Esophagus squamous epithelium (tissue), 5 donors: ENCODE results near the gene CLEC11A. TPM values are rescaled to one million over a fixed set of nuclear protein-coding genes. Genes with fewer than 3 reads are reported as not detected.

Experiments
- DNase-seq: peaks from one replicate; lab custom pipeline; 2025; lab: John Stamatoyannopoulos, UW
- H3K27ac ChIP-seq, 4 donors: fragments of 200-600 bp; sonication (generic); one replicate each; pipeline ENCODE4 v1.5.1; 2016 to 2019; ENCODE audit warnings: mild to moderate bottlenecking in 1 of 4
- H3K27me3 ChIP-seq, 4 donors: fragments of 200-600 bp; sonication (generic); 1 replicate in 3 of 4; 2 replicates in 1 of 4; pipeline versions ENCODE4 v1.5.1 to v1.6.0; 2017 to 2021; ENCODE audit warnings: antibody characterized with exemption in 1 of 4
- H3K36me3 ChIP-seq, 3 donors: fragments of 200-600 bp; sonication (generic); one replicate each; pipeline ENCODE4 v1.5.1; 2016 to 2019
- H3K4me1 ChIP-seq, 3 donors: fragments of 200-600 bp; sonication (generic); one replicate each; pipeline ENCODE4 v1.5.1; 2017 to 2019
- H3K4me3 ChIP-seq, 4 donors: fragments of 200-600 bp; sonication (generic); 1 replicate in 3 of 4; 2 replicates in 1 of 4; pipeline ENCODE4 v1.5.1; 2016 to 2019; ENCODE audit warnings: mild to moderate bottlenecking in 2 of 4, moderate library complexity in 1 of 4
- H3K9me3 ChIP-seq, 3 donors: fragments of 200-600 bp; sonication (generic); one replicate each; pipeline ENCODE4 v1.5.1; 2016 to 2019
- CTCF ChIP-seq, 6 experiments: fragments of 450-650 bp in 4 of 6; fragments of 200-600 bp in 2 of 6; sonication (generic) in 2 of 6; IDR thresholded peaks; one replicate each; pipeline ENCODE4 v1.5.1; 2016 to 2019; ENCODE audit warnings: antibody characterized with exemption in 6 of 6, mild to moderate bottlenecking in 4 of 6, moderate library complexity in 4 of 6
- POLR2A ChIP-seq, 4 donors: fragments of 450-650 bp; IDR thresholded peaks; one replicate each; pipeline ENCODE4 v1.6.1; 2017; ENCODE audit warnings: antibody characterized with exemption in 4 of 4, mild to moderate bottlenecking in 4 of 4, moderate library complexity in 3 of 4
- WGBS, 2 donors: methylation state at CpG; one replicate each; pipeline ENCODE4 v1.1.5; 2018; 5-methylcytosine and 5-hydroxymethylcytosine counted together
- intact Hi-C: fragments of 100-400 bp; cut with DNase I; formaldehyde crosslinking; loops from one replicate; pipeline ENCODE4 v1.15.0; 2022
- total RNA-seq, 4 donors: library from RNA; depleted of rRNA; stranded (reverse); fragments of >200 nt; gene quantifications; one replicate each; pipeline ENCODE4 v1.1.0, GENCODE V29; 2016
- donor health status: DM: yes; HTN: yes; CAD: no.

The CLEC11A gene
- total RNA-seq, 4 donors from 2014 or later = 0.80 to 11.1 (median 3.9) TPM

DNA sequence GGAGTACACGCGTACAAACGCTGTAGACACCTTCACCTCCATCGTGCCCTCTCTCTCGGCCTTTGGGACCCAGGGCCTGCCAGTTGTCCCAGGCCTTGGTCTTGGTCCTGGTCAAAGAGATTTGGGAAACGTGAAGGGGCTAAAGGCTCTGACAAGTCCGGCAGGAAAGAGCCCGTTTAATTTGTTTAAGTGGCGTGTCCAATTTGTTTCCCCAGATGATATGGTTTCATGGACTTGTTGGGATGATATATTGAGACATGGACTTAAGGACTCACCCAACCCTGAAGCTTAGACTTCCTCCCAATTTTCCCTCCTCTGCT, 2.7 kb downstream of the CLEC11A start:
- Histone ChIP-seq H3K9me3 (no peaks in the 10 kb centered on the region), H3K27ac (peak overlapping the region in 1 of 4 donors; percentile 74), H3K4me1 (peaks cover 11 to 55% (median 27%) of the 10 kb centered on the region in 3 donors), H3K27me3 (peaks cover 0 to 87% (median 0%) of the 10 kb centered on the region in 4 donors), H3K4me3 (peak overlapping the region; percentile 55 to 74 (median 64)), H3K36me3 (no peaks in the 10 kb centered on the region)
- no peak for DNase-seq
- intact Hi-C loops = no loop called here
- no peak for TF ChIP-seq CTCF (IDR thresholded peaks at IDR 0.05)
- TF ChIP-seq POLR2A (IDR thresholded peaks at IDR 0.05) = no peak
- 66 to 74% methylated on average over 4 to 9 of the region's 9 CpGs for WGBS, 2 donors

GRCh38 chr19:50728084-50728737, 5.0 kb downstream of the CLEC11A start:
- no peak for DNase-seq
- Histone ChIP-seq H3K27me3 (peaks cover 0 to 79% (median 0%) of the 10 kb centered on the region in 4 donors), H3K4me1 (peaks cover 11 to 37% (median 22%) of the 10 kb centered on the region in 3 donors), H3K9me3 (no peaks in the 10 kb centered on the region), H3K4me3 (peak overlapping the region in 1 of 4 donors; percentile 12), H3K27ac (no peak overlapping the region), H3K36me3 (no peaks in the 10 kb centered on the region)
- intact Hi-C loops = no loop called here
- no peak for TF ChIP-seq CTCF (IDR thresholded peaks at IDR 0.05)
- TF ChIP-seq POLR2A (IDR thresholded peaks at IDR 0.05) = no peak
- WGBS, 2 donors = 19 to 48% methylated on average over 16 to 25 of the region's 39 CpGs

DNA sequence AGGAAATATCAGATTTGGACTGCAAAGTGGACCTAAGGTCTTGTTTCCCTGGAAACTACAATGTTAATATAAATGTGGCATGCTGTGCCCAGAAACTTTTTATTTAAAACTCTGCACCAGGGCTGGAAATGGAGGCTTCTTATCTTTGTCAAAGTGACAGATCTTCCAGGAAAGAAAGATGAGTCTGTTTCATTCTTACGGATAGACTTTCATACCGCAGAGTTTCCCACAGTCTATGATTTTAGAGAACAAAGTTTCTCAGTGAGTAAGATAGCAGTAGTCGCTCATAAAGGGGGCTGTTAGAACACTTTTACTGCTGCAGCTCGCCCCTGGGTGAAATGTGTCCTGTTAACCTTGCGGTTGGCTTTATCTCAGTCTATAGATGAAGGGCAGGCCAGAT, 6.7 kb downstream of the CLEC11A start:
- Histone ChIP-seq H3K27ac (no peak overlapping the region), H3K9me3 (no peaks in the 10 kb centered on the region), H3K4me1 (peaks cover 5 to 22% (median 12%) of the 10 kb centered on the region in 3 donors), H3K27me3 (peaks cover 0 to 68% (median 0%) of the 10 kb centered on the region in 4 donors), H3K4me3 (no peak overlapping the region), H3K36me3 (no peaks in the 10 kb centered on the region)
- intact Hi-C loops = no loop called here
- TF ChIP-seq CTCF (IDR thresholded peaks at IDR 0.05) (no peak), POLR2A (IDR thresholded peaks at IDR 0.05) (no peak)
- DNase-seq = no peak
- WGBS, 2 donors = 68 to 78% methylated on average over 5 of the region's 5 CpGs

DNA sequence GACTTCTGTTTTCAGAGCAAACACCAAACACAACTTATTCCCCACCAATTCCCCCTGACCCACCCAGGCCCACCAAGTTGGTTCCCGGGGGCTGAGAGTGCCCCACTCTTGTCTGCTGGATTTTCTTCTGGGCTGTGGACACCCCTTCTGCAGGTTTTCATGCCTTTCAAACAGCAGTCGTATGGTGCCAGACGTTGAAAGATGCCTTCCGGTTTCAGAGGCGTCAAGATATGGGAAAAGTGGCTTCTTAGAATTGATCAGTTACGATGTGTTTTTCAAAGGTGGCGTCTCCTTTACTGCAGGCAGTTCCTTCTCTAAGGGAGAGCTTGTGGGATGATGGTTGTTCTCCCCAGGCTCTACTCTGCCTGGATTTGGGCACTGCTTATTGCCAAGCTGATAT, 12.7 kb downstream of the CLEC11A start:
- 64 to 66% methylated on average over 7 of the region's 7 CpGs for WGBS, 2 donors
- H3K4me1 ChIP-seq = peaks cover 0 to 2% (median 0%) of the 10 kb centered on the region in 3 donors
- H3K27ac ChIP-seq = no peak overlapping the region
- no peaks in the 10 kb centered on the region for H3K36me3 ChIP-seq
- H3K4me3 ChIP-seq = no peak overlapping the region
- H3K9me3 ChIP-seq = no peaks in the 10 kb centered on the region
- no peak for TF ChIP-seq CTCF (IDR thresholded peaks at IDR 0.05)
- no peak for TF ChIP-seq POLR2A (IDR thresholded peaks at IDR 0.05)
- intact Hi-C loops = no loop called here
- no peak for DNase-seq
- H3K27me3 ChIP-seq = peaks cover 0 to 77% (median 0%) of the 10 kb centered on the region in 4 donors

GRCh38 chr19:50736338-50736737, 13.2 kb downstream of the CLEC11A start:
- Histone ChIP-seq H3K9me3 (no peaks in the 10 kb centered on the region), H3K4me3 (no peak overlapping the region), H3K27ac (no peak overlapping the region), H3K36me3 (no peaks in the 10 kb centered on the region), H3K4me1 (peaks cover 0 to 4% (median 0%) of the 10 kb centered on the region in 3 donors), H3K27me3 (peaks cover 0 to 81% (median 0%) of the 10 kb centered on the region in 4 donors)
- no peak for DNase-seq
- intact Hi-C loops = no loop called here
- WGBS, 2 donors = 60 to 66% methylated on average over 5 of the region's 5 CpGs
- no peak for TF ChIP-seq POLR2A (IDR thresholded peaks at IDR 0.05)
- no peak for TF ChIP-seq CTCF (IDR thresholded peaks at IDR 0.05)
